ENCODE data around the gene MUC13. TPM values are rescaled to one million over a fixed set of nuclear protein-coding genes. Genes with fewer than 3 reads are reported as not detected.

MUC13 gene
- total and polyA plus RNA-seq, 11 donors = 0.08 to 0.15 TPM; not detected in 9

DNA sequence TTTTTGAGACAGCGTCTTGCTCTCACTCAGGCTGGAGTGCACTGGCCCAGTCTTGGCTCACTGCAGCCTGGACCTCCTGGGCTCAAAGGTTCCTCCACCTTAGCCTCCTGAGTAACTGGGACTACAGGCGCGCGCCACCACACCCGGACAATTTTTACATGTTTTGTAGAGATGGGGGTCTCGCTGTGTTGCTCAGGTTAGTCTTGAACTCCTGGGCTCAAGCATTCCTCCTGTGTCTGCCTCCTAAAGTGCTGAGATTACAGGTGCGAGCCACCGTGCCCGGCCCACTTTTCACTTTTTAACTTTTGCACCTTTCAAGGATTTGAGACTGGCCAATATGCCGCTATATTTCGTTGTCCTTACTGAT is 46.6 kb downstream of the MUC13 start:
- H3K9me3 ChIP-seq = no peaks in the 10 kb centered on the region
- H3K27ac ChIP-seq = peak overlapping the region in 10 of 12 donors; percentile 77 to 97 (median 96)
- H3K4me1 ChIP-seq = peaks cover 0 to 40% (median 25%) of the 10 kb centered on the region in 12 donors
- no peaks in the 10 kb centered on the region for H3K36me3 ChIP-seq
- TF ChIP-seq, protein P1, sequence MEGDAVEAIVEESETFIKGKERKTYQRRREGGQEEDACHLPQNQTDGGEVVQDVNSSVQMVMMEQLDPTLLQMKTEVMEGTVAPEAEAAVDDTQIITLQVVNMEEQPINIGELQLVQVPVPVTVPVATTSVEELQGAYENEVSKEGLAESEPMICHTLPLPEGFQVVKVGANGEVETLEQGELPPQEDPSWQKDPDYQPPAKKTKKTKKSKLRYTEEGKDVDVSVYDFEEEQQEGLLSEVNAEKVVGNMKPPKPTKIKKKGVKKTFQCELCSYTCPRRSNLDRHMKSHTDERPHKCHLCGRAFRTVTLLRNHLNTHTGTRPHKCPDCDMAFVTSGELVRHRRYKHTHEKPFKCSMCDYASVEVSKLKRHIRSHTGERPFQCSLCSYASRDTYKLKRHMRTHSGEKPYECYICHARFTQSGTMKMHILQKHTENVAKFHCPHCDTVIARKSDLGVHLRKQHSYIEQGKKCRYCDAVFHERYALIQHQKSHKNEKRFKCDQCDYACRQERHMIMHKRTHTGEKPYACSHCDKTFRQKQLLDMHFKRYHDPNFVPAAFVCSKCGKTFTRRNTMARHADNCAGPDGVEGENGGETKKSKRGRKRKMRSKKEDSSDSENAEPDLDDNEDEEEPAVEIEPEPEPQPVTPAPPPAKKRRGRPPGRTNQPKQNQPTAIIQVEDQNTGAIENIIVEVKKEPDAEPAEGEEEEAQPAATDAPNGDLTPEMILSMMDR (IDR thresholded peaks at IDR 0.05) = no peak
- TF ChIP-seq POLR2A (IDR thresholded peaks at IDR 0.05) = no peak
- intact Hi-C loops (cut with DNase I) = loop anchor here in 9 of 10 donors (2.0 to 10.0 kb wide), 8 partner anchors 51 to 117 kb away; no protein-coding TSS in a partner anchor
- DNase-seq (no peak), ATAC-seq (no peak)
- 88 to 93% (median 91%) methylated on average over 11 of the region's 11 CpGs for WGBS, 4 donors
- peaks cover 0 to 15% (median 0%) of the 10 kb centered on the region in 9 donors for H3K27me3 ChIP-seq
- peak overlapping the region in 10 of 12 donors; percentile 62 to 99 (median 88) for H3K4me3 ChIP-seq

DNA sequence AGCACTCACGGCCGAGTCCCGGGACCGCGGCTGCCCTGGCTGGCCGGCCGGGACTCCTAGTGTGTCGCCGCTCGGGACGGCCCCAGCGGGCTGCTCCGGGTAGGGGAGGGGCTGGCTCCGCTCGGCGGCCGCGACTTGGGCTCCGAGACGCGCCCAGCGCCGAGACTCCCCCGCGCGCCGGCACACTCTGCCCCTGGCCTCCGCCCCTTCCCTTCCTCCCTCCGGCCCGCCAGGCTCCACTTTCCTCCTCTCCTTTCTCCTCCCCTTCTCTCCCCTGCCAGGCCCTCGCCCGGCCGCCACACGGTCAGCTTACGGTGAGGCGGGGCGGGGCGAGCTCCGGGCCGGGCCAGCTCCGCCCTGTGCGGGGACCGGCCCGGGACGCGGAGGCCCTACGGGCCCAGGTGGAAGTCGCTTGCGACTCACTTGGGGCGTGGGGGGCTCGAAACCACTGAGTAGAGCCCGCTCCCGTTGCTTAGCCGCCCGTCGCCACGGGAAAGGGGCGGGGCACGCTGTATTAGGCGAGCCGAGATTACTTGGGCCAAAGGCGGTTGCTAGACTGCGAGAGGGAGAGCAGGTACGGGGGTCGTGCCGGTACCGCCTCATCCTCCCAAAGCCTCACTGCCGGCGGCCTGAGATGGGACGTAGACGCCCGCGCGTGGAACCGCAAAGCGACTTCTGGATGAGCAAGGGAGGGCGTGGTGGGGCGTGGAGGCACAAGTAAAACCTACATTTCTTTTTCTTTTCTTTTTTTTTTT is 47.2 kb downstream of the MUC13 start, which contains the start of gene ITGB5:
Gene ITGB5 (minus strand): TSS at position 189 of the 755 bp plus-strand sequence. CDS start 365 bp downstream, outside the sequence.
- peak; percentile 83 to 90 (median 85) for DNase-seq
- peak; percentile 74 to 94 (median 88) for ATAC-seq
- intact Hi-C loops (cut with DNase I) = loop anchor here in 9 of 10 donors (2.0 to 10.0 kb wide), 8 partner anchors 50 to 117 kb away; no protein-coding TSS in a partner anchor

DNA sequence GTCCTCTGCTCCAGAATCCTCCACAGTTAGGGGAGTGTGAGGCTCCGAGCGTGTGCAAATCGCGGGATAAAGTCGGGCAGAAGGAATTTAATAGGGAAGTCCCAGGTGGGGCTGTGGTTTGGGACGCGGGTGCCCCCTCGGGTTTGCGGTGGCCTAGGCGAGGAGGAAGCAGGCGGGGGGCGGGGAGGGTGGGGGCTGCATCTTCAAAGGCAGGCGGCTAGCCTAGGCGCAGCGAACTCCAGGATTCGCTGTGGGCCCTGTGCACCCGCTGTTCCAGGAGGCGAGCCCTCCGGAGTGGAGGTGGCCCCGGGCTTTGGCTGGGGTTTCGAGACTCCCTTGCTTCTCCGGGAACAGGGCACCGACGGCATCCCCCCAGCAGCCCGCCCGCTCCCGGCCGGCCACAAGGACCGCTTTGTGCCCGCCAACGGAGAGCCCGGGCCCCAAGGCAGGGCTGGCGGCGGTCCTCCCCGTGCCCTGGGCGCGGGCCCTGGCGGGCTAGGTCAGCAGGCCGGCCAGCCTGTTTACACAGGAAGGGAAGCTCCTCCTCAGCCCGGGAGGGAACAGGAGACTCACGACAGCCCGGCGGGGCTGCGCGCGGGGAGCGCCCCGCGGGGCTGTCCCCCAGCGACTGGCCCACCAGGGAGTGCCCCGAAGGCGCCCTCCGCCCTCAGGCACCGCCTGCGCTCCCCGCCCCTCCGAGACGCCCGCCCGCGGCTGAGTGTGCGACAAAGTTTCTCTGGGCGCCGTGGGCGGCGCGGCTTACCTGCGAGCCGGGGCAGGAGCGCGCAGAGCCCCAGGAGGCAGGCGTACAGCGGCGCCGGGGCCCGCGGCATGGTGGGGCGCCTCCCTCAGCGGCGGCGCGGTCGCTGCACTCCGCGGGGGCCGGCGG is 48.1 kb downstream of the MUC13 start:
- ATAC-seq (peak; percentile 23 to 57 (median 56)), DNase-seq (peak; percentile 43 to 74 (median 52))
- peak overlapping the region; percentile 62 to 99 (median 88) for H3K4me3 ChIP-seq
- peaks cover 0 to 15% (median 0%) of the 10 kb centered on the region in 9 donors for H3K27me3 ChIP-seq
- H3K4me1 ChIP-seq = peaks cover 0 to 53% (median 33%) of the 10 kb centered on the region in 12 donors
- H3K27ac ChIP-seq = peak overlapping the region; percentile 77 to 97 (median 96)
- TF ChIP-seq, protein P1 (IDR thresholded peaks at IDR 0.05) = no peak
- peak in 1 of 2 donors; percentile 47 for TF ChIP-seq POLR2A (IDR thresholded peaks at IDR 0.05)
- H3K36me3 ChIP-seq = no peaks in the 10 kb centered on the region
- no peaks in the 10 kb centered on the region for H3K9me3 ChIP-seq
- intact Hi-C loops (cut with DNase I) = loop anchor here in 9 of 10 donors (2.0 to 10.0 kb wide), 8 partner anchors 49 to 116 kb away; no protein-coding TSS in a partner anchor
- 1% methylated on average over 40 to 87 of the region's 87 CpGs for WGBS, 4 donors

More for the DNA sequence above, 47.2 kb downstream of the MUC13 start, which contains the start of gene ITGB5:
- Histone ChIP-seq H3K4me3 (peak within 1 kb of the TSS; percentile 62 to 99 (median 88)), H3K27me3 (peaks cover 0 to 15% (median 0%) of the 10 kb centered on the region in 9 donors), H3K27ac (peak within 1 kb of the TSS; percentile 77 to 97 (median 96)), H3K9me3 (no peaks in the 10 kb centered on the region), H3K36me3 (no peaks in the 10 kb centered on the region), H3K4me1 (peaks cover 0 to 46% (median 31%) of the 10 kb centered on the region in 12 donors)
- peak in 1 of 2 donors; percentile 83 for TF ChIP-seq POLR2A (IDR thresholded peaks at IDR 0.05)
- TF ChIP-seq, protein P1 (IDR thresholded peaks at IDR 0.05) = no peak
- WGBS, 4 donors = 3 to 4% (median 4%) methylated on average over 71 to 78 of the region's 78 CpGs
